DMS79 treated with DMSO at 0.1 percent for 48 hours (cell line): ENCODE results near the gene RTP2.
"Not testable (repeated sequence)": the region's sequence is repeated elsewhere in the genome, so short reads cannot be mapped to it uniquely, and the experiment has no call there.

Experiments
- DNase-seq: peaks from one replicate; lab custom pipeline; 2025; lab: John Stamatoyannopoulos, UW

The RTP2 gene

DNA sequence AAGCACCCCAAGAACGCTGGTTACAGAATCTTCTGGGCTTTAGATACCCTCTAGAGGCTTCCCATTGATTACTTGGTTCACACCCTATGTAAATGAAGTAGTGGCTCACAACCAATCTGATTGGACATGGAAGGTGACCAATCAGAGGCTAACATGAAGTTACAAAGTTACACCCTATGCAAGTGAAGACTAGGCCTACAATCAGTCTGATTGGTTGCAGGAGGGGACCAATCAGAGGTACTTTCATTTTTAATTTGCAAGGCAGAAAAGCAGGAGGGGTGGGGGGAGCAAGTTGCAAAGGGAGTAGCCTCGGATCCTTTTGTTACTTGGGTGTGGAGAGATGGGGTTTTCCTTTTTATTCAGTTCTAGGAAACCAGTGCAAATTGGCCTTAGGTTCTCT is 11.1 kb upstream of the RTP2 start:
- no peak for DNase-seq

DNA sequence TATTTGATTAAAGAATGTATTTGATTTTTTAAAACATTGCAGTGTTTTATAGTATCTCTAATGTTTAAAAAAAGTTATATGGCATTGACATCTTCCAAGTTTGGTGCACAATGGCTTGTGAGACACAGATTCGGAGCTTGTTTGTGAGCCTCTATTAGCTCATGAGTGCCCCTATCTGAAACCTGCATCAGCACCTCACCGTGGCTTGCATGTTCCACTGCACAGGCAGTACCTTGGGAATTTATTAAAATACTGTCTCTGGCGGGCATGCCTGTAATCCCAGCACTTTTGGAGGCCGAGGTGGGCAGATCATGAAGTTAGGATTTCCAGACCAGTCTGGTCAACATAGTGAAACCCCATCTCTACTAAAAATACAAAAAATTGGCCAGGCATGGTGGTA is 6.8 kb upstream of the RTP2 start:
- DNase-seq, result no peak

DNA sequence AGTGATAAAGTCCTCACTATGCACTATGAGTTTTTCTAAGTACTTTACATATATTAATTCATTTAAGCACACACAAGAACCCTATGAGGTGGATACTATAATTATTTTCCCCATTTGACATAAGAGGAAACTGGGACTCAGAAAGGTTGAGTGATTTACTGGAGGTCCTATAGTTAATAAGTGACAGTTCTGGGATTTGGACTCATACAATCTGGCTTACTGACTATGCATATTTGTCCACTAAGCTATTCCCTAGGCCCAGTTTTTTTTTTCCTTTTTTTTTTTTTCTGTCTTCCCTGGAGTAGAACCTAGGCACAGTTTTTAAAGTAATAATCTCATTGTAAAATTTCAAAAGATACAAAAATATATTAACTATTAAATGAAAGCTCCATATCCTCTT is 6.3 kb upstream of the RTP2 start:
- no peak for DNase-seq

DNA sequence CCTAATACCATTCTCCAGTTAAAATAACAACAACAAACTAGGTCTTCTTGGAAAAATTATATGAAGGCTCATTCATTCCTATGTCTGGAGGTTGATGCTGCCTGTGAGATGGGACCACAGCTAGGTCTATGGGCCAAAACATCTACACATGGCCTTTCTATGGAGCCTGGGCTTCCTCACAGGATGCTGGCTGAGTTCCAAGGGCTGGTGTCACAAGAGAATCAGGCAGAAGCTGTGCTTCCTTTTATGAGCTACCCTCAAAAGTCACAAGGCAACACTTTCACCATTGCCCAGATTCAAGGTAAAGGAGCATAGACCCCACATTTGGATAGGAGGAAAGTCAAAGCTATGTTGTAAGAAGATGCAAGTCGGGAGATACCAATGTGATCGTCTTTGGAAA is 4.6 kb upstream of the RTP2 start:
- DNase-seq, result no peak

DNA sequence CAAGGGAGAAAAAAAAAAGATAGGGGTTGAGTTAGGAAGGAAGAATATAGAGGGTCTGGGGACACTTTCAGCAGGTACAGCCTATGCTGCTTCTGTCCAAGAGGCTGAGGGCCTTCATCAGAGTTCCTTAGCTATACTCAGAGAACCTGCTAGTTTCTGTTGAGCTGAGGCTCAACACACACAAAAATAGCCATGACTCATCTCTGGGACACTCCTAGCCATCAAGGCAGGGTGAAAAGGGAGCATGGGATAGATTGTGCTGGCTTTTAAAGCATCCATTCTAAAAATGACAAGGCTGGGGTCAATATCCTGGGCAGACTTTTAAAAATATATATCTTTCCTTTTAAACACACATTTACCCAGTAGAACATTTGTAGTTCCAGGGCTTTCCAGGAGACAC is 2.8 kb upstream of the RTP2 start:
- DNase-seq, result no peak

DNA sequence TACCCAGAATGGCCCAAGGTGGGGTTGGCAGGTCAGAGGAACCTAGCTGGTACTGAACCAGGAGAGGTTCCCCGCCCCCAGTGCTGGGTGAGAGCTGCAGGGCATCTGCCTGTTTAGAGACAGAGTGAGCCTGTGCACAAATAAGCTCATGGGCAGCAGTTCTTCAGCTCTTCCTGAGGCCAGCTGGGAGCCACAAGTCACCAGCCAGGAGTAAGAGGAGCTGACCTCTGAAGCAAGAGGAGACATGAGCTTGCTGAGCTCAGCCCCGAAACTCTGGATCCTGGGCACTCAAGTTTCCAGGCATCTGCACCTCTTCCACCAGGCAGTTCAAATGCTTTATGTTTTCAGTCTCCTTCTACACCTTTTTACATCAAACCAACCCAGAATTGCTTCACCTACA is 2.1 kb downstream of the RTP2 start:
- DNase-seq, result no peak

DNA sequence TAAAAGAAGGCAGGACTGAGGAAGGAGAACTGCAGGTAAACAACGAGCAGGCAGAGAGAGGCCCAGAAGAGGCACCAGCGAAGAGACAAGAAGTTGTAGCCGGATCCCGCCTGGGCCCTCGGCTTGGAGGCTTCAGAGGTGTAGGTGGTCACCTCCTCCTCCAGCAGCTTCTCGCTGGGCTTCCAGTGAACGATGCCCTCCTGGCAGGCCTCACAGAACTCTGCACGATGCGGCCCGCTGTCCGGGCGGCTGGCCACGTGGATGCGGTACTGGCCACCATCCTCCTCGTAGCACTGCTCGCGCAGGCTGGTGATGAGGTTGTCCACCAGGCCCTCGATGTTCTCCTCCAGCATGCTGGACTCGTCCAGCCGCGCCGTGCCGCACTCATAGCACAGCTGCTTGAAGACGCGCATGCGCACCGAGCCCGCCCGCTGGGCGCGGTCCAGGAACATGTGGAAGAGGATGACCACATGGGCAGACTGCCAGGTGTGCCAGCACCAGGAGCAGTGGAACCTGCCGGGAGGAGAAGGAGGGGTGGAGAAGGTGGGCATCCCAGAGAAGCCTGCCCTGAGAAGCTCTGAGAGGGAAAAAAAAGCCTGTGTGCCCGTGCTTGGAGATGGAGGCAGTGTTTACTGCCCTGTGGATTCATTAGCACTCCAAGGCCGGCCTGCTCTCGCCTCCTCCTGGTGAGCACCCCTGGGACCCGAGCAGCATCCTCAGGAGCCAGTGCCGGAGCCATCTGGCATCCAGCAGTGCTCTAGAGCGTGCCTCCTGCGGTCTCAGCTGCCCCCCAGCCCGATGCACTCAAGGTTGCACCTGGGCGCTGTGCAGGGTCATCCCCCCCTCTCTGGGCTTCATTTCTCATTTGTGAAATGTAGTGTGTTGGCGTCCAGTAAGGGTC is 3.6 kb downstream of the RTP2 start:
- no peak for DNase-seq

DNA sequence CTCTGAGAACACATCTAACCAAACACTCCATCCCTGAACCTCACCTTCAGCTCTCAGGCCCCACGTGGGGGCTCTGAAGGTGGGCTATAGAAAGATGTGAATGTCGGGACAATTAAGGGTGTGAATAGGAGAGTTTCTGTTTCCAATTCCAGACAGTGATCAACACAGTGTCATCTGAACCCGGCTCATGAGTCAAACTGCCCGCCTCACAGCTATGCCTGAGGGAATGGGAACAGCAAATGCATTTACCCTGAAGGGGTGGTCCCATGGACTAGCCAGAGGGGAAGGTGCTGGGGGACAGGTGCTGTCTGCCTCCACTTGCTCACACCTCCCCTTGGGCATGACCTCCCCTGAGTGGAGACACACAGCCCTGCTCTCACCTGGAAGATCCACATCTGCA is 6.3 kb downstream of the RTP2 start:
- no peak for DNase-seq

DNA sequence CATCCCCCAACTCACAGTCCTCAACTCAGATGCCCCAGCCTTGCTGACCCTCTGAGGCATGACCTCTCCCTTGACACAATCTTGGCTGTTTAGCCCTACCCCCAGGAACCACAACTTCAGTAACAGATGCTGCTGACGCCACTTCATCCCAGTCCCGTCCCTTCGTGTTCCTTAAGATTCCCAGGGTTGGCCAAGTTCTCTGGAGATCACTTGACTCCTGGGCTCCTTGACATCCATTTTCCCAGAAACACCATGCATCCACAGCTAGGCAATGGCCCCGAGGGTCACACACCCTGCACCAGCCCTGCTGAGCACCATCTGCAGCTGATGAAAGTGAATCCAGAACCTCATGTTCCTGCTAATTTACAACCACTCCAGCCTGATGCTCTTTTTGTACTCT is 6.9 kb downstream of the RTP2 start:
- DNase-seq, result no peak

DNA sequence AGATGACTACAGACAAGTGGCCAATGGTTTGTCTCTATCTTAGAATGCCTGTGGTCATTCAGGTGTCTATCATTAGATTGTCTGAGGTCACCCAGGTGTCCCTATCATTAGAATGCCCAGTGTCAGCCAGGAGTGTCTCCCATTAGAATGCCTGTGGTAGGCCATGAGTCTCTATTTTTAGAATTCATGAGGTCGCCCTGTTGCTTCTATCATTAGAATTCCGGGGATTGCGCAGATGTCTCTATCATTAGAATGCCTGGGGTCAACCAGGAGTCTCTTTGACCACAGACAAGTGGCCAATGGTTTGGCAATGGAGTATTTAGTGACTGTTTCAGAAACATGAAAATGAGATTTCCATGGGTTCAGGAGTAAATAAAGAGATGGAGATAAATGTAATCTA is 7.6 kb downstream of the RTP2 start:
- no peak for DNase-seq

DNA sequence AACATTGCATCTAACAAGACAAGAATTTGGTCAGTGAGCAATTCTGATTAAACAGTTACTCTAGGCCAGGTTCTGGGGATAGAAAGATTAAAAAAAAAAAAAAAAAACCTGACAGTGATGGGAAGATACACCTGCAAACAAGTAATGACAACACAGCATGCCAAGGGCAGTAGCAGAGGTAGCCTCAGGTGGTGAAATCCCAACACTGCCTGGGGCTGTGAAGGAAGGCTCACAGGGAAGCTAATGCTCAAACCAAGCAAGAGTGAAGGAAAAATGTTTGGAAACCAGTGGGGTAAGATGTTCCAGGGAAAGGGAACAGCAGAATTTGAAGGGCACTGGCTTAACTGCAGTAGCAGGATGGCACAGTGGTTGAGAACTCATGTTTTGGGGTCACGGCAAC is 8.9 kb downstream of the RTP2 start:
- no peak for DNase-seq

DNA sequence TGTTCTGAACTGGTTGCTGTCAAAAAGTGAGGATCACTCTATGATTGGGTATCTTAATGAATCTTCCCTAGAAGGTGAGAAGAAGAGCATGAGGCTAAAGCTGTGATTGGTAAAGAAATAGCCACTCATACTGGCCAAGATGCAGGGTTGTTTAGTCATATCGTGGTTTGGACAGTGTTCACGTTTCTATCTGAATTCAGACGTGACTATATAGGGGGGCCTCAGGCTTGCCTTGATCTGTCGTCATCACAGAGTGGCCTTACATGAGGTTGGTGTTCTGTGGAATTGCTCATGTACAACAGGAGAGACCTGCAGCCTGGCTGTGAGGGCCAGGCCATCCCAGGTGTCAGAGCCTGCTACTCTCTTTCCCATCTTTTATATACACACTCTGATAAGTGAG is 12.4 kb downstream of the RTP2 start:
- DNase-seq, result no peak

DNA sequence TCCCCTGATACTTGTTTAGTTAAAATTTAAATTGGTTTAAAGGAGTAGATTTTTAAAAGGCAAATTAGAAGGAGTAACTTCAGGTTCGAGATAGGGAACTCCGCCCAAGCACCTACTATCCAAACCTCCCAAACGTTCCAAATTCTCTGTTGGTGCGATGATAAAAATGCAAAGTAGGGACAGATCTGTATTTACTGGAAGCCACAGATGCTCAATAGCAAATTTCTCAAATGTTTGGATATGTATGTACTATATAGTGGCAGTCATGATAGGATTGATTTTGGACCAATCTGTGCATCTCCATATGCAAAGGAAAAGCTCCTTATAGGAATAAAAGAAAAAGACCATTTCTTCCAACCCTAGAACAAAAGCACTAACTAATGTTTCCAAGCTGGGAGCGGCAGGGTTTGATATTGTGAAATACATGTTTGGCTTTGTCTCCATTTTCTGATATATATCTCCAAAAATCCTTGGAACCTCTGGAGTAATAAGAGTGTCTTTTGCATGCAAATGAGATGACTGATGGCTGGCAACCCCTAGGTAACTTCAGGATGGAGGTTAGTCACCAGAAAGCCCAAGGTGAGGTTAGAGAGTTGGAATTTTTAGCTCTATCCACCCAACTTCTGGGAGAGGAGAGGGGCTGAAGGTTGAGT is 15.6 kb downstream of the RTP2 start:
- DNase-seq, result no peak

DNA sequence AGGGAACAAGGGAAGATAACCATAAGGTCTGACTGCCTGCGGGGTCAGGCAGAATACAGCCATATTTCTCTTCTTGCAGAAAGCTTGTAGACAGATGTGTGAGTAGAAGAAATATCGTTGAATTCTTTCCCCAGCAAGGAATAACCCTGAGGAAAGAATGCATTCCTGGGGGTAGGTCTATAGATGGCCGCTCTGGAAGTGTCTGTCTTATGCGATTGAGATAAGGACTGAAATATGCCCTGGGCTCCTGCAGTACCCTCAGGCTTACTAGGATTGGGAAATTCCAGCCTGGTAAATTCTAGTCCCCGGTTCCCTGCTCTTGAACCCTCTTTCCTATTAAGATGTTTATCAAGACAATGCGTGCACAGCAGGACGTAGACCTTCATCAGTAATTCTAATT is 16.4 kb downstream of the RTP2 start:
- no peak for DNase-seq

DNA sequence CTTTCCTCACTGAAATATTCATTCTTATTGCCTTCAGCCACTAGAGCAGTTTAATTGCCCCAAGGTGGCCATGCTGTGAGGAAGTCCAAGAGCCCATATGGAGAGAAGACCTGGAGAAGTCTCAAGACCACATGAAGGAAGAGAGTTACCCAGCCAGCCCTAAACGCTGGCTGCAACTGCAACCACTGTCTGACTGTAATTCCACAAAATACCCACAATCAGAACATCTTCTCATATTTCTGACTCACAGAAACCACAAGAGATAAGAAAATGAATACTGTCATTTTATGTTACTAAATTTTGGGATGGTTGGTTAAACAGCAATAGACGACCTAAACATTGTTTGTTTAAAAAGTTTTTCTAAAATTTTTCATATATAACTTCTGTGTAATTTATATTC is 17.5 kb downstream of the RTP2 start:
- no peak for DNase-seq

DNA sequence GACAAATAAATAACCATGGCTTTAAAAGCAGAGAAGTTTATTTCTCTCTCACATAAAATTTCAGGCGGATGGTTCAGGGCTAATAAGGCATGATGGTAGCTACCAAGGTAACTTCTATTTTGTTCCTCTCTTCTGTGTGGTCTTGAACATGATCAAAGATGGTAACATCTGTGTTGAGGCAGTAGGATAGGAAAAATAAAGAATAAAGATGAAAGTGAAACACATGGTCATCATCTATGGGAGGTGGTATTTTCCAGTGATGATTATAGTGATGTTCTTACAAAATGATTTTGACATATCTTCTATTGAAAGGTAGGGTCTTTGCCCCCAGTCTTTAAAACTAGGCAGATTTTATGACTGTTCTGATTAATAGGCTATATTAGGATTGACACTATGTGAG is 17.9 kb downstream of the RTP2 start:
- DNase-seq, result no peak

DNA sequence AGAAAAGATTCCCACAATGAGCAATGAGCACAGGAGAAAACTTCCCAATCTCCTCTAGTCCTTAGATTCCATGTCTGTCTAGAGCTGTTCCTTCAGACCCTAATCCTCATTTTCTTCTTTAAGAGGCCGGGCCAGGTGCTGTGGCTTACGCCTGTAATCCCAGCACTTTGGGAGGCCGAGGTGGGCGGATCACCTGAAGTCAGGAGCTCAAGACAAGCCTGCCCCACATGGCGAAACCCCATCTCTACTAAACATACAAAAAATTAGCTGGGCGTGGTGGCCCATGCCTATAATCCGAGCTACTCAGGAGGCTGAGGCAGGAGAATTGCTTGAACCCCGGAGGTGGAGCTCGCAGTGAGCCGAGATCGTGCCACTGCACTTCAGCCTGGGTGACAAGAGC is 20.6 kb downstream of the RTP2 start:
- DNase-seq, result not testable (repeated sequence)

DNA sequence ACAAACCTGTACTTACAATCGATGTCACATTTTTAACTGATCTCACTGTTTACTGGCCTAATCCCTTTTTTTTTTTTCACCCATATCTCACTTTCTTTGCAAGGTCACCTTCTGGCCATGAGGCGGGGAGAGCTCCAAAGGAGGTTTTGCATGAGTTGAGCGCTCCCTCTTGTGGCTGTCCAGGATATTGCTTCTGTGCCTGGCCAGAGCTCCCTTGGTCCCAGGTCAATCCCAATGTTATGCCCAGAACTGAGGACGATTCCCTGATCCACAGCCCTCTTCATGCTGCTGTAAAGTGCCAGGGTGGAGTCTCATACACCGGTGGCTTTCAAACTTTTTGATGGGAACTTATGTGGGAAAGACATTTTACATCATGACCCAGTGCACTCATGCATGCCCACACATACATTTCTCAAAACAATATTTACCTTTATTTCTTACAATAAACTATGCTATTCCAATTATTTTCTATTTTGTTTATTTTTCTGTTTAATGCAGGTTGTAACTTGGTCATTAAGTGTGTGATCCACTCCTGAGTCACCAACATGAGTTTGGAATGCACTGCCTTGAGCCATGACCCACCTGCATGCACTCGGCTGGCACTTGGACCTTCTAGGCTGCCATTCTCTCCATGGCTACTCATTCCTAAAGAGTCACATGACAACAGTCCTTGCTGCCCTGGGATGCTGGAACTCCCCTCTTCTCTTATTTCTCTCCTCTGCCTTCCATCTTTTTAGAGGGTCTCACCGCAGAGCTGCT is 22.5 kb downstream of the RTP2 start:
- DNase-seq, result peak; percentile 42

DNA sequence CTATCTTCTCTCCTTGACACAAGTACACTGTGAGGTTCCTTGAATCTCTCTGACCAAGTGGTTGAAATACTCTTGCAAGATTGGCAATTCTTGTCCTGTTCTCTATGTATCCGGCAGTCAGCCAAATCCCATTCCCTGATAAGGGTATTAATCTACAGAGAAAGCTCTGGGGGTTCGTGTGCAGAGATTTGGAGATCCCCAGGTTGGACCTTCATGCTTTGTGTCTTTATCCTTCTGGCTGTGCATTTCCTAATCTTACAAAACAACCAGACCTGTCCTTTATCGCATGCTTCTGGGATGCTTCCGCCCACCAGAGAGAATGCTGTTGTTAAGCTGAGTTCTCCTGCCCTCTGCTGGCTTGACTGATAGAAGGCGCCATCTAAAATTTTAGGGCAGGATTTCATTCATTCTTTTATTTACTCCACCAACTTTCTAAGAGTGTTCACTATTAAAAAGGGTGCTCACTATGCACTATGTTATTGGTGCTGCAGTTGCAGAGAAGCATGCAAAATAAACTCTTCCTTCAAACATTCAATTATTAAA is 23.6 kb downstream of the RTP2 start:
- peak; percentile 60 for DNase-seq

DNA sequence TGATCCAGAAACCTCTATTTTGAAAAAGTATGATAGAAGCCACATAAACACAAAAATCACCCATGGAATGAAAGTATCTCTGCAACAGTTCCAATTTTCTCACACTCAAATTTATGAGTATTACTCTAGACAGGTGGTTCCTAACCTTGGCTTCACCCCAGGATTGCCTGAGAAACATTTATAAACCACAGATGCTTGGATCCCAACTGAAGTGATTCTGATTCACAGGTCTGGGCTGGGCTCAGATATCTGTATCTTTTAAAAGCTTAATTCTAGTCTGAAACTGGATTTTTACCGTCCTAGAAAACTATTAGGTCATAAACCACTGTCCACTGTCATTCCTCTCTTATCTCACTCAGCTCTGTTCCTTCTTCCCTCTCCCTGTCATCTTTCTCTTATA is 24.8 kb downstream of the RTP2 start:
- DNase-seq, result peak; percentile 85

DNA sequence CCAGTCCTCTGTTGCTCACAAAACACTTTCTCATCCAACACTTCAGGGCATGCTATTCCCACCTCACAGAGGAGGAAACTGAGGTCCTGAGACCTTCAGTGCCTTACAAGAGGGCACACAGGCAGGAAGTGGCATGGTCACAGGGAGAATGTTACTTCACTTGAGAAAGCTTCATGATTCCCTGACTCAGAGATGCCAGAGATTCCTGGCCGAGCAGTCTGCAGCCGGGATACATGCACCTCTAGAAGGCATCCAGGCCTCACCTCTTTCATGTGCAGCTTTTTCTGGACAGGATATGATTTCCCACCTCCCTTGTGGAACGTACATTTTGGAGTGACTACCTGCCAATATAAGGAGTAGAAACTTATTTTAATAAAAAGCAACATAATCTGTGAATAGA is 29.3 kb downstream of the RTP2 start:
- DNase-seq, result no peak

DNA sequence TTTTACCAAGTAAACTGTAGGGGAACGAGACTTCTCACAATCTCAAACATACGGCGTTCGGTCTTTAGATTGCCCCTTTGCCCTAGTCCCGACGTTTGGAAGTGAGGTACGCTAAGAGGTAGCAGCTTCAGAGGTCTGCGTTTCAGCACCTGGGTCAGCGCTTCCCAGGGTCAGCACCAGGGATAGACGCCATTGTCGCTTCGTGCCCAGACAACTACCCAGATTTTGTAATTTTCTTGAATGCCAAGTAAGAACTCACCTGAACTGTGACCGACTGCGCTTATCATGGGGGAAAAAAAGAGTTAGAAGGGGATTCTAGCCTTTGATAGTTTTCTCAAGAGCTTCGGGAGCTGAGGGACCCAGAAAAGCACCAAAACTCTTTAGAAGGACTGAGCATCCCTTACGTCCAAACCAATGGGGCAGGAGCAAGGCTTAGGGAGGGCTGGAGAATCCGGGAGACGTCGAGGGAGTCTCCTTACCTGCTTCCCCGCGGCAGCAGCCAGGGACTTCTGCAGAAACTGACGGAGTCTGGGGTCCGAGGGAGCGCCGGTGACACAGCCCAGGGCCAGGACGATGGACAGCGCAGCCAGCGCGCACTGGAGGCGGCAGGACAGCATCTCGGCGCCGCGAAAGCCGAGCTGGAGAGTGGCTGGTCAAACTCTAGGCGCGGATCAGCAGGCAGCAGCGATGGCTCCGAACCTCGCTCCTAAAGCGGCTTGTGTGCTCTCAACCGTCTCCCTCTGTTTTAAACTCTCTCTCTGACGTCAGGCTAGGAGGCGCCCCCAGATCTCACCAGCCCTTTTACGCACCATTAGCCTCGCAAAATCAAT is 32.5 kb downstream of the RTP2 start, which contains the start of gene SST:
Gene SST (minus strand): TSS at position 720 of the 830 bp plus-strand sequence. CDS start 103 bp downstream, at position 617.
- DNase-seq, result peak; percentile 72
